ENCODE measurements around the gene ANKRD11.
A peak's percentile ranks its signal among the peaks of the same experiment; 100 is the strongest.

Gene ANKRD11

GRCh38 chr16:89490439-89491237 lies at the start of gene ANKRD11:
TSS of gene ANKRD11 (minus strand) at chr16:89490561. CDS start at chr16:89317019, 173,542 bp downstream.
- no peak for TF ChIP-seq CTCF (IDR thresholded peaks at IDR 0.05; ENCODE audit: low read depth, low read length, missing control alignments)
- H3K4me3 ChIP-seq (ENCODE audit: low read depth, low read length) = peak within 1 kb of the TSS; percentile 82
- DNase-seq (ENCODE audit: low read depth) = peak; percentile 99

GRCh38 chr16:89538286-89538685 lies 47.9 kb upstream of the ANKRD11 start:
- no peak for TF ChIP-seq CTCF (IDR thresholded peaks at IDR 0.05; ENCODE audit: low read depth, low read length, missing control alignments)
- no peak for DNase-seq (ENCODE audit: low read depth)
- H3K4me3 ChIP-seq (ENCODE audit: low read depth, low read length) = no peak overlapping the region

- no peak overlapping the region for H3K4me3 ChIP-seq (ENCODE audit: low read depth, low read length)
- DNase-seq (ENCODE audit: low read depth) = no peak
- no peak for TF ChIP-seq CTCF (IDR thresholded peaks at IDR 0.05; ENCODE audit: low read depth, low read length, missing control alignments)
These were observed 47.2 kb upstream of the ANKRD11 start for GRCh38 chr16:89537549-89537925.

GRCh38 chr16:89536886-89537548 lies 46.7 kb upstream of the ANKRD11 start:
- no peak for DNase-seq (ENCODE audit: low read depth)
- TF ChIP-seq CTCF (IDR thresholded peaks at IDR 0.05; ENCODE audit: low read depth, low read length, missing control alignments) = no peak
- no peak overlapping the region for H3K4me3 ChIP-seq (ENCODE audit: low read depth, low read length)

- no peak for DNase-seq (ENCODE audit: low read depth)
- H3K4me3 ChIP-seq (ENCODE audit: low read depth, low read length) = no peak overlapping the region
- TF ChIP-seq CTCF (IDR thresholded peaks at IDR 0.05; ENCODE audit: low read depth, low read length, missing control alignments) = no peak
These were observed 46.0 kb upstream of the ANKRD11 start for GRCh38 chr16:89536371-89536770.

GRCh38 chr16:89534252-89534756 lies 43.9 kb upstream of the ANKRD11 start:
- H3K4me3 ChIP-seq (ENCODE audit: low read depth, low read length) = no peak overlapping the region
- TF ChIP-seq CTCF (IDR thresholded peaks at IDR 0.05; ENCODE audit: low read depth, low read length, missing control alignments) = no peak
- DNase-seq (ENCODE audit: low read depth) = no peak

All from GM12864 (cell line).